DMS114 treated with DMSO at 0.1 percent for 48 hours (cell line): ENCODE data around the gene EIPR1.
"Not testable (repeated sequence)": the region's sequence is repeated elsewhere in the genome, so short reads cannot be mapped to it uniquely, and the experiment has no call there.

Source experiments
- DNase-seq: peaks from one replicate; lab custom pipeline; 2025; ENCODE audit not compliant: unreplicated experiment; lab: John Stamatoyannopoulos, UW

Gene EIPR1

DNA sequence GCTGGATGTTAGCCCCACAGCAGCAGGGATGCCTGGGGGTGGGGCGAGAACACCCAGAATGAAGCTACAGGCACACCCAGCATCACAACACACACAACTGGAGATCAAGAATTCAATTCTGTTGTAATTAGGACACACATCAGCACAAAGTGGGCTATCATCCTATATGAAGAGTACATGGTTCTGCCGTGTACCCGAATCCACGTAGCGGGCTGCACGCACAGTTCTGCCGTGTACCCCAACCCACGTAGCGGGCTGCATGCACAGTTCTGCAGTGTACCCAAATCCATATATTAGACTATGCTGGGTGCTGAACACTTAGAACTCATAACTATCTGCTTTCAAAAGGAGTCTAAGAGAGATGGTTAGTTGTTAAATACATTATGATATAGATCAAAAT is 86.5 kb downstream of the EIPR1 start:
- no peak for DNase-seq

DNA sequence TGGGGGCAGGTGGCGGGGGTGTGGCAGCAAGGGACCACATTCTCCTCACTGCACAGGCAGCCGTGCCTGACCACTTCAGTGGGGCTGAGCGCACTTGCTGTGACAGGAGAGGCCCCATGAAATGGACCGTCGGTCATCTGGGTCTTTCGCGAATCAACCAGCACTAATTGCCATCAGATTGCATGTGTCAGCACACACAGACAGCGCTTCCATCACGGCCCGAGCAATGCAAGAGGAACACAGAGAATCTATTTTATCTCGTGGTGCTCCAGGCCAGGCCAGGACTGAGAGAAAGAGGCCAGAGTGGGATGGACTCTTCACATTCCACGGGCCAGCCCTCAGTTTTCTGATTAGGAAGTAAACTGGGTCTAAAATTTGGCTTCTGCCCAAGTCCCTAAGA is 87.0 kb downstream of the EIPR1 start:
- DNase-seq: no peak

DNA sequence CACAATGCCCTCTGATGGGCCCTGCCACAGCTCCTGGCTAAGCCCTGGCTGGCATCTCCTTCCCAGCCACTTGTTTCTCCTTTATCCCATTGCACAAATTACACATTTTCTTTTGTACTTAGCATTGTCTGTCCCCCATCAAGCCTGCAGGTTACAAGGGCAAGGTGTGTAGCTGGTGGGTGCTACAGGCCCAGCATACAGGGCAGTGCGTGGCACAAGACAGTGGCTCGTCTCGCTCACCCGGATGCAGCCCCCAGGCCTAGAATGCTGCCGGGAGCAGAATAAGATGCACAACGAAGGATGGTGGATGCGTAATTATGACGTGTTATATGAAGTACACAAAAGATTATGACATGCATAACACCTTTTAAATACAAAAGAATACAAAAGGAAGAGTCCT is 87.6 kb downstream of the EIPR1 start:
- DNase-seq: no peak

DNA sequence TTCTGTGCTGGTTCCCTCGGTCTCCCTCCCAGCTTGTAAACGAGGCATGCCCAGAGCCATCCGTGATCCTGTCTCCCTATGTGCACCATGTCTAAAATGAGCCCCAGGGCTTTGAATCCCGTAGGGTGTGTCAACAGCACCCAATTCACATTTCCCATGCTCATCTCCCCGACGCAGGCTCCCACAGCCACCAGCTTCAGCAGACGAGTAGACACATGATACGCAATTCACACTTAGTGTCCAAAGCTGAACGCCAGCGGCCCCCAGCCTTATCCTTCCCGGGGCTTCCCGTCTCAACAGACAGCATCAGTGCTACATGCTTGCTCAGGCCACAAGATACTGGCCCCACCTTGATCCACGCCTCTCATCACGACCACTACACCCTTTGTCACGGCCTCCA is 88.1 kb downstream of the EIPR1 start:
- DNase-seq: no peak

DNA sequence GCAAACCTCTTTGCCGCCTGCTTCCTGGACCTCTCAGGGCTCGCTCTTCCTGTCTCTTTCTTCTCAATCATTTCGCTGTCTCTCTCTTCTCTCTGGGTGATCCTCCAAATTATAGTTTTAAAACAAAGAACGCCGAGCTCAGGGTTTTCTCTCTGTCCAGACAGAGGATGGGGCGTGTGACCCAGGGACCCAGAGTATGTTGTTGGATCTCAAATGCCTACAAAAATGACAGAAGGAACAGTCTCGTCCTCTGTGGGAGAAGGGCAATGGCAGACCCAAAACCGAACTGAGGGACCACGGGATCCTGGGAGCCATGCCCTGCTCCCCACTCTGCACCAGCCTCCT is 88.5 kb downstream of the EIPR1 start:
- no peak for DNase-seq

DNA sequence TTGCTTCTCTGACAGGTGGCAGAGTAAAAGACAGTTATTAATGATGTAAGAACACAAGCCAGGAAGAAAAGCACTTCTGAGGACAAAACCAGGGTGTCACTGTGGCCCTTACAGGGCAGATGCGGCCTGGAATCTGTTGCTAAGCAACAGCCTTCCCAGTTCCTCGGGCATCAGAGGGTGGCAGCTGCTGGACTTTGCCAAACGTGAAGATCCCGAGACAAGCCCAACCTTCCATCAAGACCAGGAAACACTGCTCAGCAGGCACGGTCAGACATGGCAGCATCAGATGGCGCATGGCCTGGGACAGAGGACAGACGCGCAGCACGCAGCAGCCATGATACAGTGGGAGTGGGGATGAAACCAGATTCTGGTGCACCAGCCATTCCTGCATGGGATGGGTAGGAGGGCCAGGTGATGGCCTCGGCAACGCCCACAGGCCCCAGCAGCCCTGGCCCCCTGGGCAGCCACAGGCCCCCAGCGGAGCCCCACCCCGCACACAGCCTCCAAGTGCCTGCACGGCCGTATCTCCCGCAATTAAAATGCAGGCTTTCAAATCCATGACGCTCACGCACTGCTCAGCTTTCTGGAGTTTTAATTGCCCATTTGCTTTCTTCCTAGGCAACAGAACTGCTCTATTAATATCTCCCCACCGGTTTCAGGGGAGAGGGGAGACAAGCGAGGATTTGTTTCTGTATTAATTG is 89.0 kb downstream of the EIPR1 start:
- no peak for DNase-seq

DNA sequence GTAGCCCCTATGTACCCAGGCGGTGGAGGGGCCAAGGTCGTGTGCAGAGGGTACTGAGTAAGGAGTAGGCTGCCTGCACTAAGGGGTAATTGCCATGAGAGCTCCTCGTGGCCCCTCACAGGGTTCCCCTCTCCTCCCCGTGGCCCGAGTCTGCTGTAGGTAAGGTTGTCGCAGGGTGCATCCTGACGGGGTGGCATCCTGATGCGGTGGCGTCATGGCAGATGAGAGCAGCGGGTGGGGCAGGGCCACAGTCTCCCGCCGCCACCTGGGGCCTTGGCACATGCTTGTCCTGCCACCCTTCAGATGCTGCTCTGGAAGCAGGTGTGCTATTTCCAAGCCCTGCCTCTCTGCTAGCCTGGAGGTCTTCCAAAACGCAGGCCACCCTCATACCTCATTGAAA is 89.7 kb downstream of the EIPR1 start:
- DNase-seq: no peak

DNA sequence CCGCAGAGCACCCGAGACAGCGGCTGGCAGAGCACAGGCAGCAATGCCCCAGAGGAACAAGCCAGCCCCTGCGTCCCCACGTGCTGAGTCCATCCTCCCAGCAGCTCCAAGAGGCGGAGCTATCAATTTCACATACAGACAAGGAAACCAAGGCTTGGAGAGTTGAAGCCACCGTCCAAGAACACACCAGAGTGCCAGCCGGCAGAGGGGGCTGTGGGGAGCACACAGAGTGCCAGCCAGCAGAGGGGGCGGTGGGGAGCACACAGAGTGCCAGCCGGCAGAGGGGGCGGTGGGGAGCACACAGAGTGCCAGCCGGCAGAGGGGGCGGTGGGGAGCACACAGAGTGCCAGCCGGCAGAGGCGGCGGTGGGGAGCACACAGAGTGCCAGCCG is 91.0 kb downstream of the EIPR1 start:
- DNase-seq: not testable (repeated sequence)

DNA sequence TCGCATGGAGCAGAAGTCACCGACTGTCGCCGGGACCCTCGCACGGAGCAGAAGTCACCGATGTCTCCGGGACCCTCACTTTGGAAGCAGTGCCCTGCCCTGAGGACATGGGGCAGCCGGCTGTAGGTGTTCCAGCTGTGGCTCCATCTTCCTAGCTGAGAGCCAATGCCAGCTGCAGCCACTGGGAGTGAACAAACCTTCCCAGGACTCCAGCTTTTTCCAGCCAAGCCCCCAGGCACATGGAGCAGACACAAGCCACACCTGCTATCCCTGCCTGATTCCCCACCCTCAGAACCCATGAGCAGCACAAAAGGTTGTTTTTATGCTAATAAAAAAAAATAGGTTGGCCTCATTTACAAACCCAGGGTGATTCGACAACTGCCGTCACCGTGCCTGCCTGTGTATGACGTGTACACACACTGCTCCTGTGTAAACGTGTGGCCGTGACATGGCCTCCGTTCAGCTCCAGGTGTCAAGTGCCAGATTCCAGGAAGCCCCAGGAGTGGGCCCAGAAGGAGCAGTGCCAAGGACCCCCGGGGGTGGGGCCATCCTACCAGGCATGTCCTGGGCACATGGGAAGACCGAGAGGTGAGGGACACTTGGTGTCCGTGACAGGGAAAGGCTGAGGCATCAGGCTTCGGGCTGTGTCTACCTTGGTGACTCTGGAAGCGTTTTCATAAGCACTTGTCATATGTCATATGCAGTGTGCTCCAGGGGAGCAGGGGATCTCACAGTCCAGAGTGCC is 91.5 kb downstream of the EIPR1 start:
- DNase-seq: no peak

DNA sequence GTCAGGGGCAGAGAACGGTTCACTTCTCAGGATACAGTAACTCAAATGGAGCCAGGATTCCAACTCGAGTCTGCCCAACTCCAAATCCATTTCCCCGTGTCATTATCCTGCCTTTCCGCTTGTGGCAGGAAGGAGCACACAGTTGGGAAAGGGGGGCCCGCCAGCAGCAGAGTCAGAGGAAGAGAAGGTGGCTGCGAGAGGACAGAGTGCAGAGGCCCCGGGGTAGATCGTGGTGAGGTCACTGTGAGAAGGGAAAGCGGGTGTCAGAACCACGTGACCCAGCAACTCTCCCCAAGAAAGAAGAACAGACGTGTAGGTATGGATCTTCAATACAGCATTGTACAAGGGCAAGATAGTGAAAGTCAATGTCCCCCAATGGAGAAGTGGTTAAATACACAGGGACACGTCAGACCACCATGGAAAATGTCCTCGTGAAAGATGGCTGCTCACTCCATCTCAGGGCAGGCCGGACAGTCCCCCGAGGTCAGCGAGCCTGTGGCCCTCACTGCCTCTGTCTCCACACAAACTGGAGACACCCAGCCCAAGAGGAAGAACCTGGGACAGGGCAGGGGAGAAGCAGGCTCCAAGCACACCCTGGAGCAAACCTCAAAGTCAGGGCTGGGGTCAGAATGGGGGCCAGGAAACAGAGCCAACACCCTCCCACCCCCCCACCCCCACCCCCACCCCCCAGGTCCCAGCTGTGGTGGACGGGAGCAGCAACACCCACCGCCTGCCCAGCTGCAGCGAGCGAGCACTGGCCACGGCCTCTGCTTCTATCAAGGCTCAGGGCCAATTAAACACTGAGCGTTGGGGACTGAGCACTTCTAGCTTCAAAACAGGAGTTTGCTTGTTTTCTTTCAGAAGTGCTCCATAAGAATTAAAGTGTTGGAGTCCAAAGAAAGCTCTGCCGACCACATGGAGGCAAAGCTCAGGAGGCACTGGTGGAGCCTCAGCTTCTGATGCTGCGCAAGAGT is 92.7 kb downstream of the EIPR1 start:
- no peak for DNase-seq

DNA sequence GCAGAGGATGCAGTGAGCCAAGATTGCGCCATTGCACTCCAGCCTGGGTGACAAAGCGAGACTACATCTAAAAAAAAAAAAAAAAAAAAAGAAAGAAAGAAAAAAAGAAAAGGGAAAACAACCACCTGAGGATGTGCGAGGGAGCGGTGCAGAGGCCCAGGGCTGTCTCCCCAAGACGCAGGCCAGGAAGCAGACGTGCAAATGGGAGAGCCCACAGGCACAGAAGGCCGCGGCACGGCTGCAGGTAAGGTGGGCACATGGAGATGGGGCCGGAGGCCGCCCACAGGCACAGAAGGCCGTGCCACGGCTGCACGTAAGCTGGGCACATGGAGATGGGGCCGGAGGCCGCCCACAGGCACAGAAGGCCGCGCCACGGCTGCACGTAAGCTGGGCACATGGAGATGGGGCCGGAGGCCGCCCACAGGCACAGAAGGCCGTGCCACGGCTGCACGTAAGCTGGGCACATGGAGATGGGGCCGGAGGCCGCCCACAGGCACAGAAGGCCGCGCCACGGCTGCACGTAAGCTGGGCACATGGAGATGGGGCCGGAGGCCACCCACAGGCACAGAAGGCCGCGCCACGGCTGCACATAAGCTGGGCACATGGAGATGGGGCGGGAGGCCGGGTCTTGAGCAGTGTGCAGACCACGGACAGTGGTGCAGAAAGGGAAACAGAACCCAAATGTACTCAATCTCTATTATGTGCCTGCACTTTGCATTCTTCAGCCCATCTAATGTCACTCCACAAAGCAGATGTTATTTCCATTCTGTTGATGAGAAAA is 93.6 kb downstream of the EIPR1 start:
- DNase-seq: not testable (repeated sequence)

DNA sequence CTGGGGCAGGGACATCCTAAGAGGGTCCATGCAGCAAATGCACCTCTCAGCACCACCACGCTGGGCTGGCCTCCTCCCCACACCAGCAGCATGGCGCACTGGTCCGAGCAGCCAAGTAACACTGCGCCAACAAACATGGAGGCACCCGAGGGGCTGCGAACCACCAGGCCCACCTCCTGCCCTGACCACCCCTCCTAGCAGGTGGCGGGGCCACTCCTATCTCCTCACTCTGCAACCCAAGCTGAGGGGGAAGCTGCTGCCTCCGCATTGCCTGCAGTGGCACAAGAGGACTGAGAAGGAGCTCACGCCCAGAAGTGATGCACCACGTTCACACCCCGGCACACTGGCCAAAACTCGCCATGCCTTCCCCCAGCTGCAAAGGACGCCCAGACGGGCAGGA is 94.4 kb downstream of the EIPR1 start:
- DNase-seq: no peak

DNA sequence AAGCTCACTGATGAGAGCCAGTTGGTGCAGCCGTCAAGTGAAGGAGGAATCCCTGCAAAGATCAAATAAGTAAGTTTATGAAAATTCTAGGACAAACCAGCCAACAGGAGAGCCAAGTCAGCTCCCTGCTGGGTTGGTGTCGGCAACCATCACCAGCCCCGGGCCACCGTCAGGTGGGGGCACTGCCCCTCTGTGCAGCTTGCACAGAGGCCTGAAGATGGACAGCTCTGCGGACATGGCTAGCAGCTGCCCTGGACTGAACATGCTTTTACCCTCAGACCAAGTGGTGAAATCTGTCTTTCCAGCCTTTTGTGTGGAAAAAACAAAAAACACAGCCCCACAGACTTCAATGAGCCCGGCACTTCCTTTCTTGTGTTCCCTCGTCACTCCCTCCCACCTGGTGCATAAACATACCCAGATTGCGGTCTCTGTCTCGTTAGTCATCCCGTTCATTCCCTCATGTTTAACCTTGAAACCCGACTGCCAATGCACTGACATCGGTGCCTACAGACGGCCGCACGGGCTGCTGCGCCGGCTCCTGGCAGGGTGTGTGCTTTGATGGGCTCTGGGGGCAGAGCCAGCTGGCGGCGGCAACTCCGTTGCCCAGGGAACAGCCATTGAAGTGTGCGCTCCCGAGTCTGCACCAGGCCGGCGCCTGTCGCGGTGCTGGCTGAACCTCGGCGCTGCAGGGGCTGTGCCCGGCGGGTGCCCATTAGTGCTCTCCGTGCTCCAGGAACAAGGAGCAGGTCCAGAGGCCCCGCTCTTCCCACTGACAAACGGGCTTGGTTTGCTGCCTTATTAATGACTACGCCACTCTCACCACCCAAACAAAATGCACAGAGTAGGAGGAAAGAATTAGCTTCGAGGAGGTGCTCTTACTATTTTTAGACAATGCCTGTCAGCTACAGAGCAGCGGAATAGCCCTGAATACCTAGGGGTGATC is 95.3 kb downstream of the EIPR1 start:
- no peak for DNase-seq

DNA sequence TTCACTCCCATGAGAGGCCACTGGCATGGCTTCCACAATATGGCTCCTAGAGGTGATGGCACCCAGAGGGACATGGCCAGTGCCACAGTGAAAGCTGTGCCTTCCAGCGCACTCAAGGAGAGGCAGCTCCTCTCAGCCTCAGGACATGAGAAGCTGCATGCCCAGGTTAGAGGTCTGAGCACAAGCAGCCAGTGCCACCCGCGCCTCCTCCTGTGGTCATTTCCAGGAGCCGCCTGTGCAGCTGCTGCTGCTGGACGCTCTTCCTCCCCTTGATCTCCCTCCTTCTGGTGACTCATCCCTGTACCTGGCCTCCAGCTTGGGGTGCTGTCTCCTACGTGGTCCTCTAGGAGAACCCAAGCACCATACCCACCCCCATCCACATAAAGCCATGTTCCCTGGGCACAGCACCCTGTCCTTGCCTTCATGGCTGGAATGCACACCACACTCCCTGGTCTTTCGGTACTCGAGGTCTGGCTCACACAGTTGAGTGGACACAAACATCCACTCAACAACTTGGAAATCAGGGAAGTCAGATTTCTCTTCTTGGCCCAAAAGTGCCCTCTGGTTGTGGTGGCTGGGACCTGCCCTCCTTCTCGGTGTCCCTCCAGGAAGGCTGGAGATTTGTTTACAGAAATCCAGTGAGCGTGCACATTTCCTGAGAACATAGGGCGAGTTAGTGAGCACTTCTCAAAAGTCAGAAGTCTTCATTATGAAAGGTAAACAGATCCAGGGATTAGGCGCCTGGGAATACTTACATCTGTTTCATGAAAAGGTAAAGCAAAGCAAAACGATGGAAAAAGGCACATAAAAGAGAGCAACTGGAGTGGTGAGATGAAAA is 96.7 kb downstream of the EIPR1 start:
- DNase-seq: no peak

DNA sequence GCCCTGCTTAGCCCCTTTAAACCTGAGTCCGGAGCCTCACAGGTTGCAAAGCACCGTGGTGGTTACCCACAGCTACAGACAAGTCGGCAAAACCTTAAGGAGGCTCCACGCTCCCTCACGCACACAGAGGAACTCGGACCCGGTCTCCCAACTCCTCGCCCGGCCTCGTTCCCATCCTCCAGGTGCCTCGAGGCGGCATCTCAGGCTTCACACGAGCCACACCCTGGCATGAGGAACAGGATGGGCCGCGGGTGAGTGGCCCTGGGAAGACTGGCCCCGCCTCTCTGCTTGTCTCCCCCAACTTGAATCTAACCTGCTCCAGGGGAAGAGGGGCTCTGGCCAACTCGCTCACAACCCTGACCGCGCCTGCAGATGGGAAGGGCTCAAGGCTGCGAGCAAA is 97.4 kb downstream of the EIPR1 start:
- no peak for DNase-seq

DNA sequence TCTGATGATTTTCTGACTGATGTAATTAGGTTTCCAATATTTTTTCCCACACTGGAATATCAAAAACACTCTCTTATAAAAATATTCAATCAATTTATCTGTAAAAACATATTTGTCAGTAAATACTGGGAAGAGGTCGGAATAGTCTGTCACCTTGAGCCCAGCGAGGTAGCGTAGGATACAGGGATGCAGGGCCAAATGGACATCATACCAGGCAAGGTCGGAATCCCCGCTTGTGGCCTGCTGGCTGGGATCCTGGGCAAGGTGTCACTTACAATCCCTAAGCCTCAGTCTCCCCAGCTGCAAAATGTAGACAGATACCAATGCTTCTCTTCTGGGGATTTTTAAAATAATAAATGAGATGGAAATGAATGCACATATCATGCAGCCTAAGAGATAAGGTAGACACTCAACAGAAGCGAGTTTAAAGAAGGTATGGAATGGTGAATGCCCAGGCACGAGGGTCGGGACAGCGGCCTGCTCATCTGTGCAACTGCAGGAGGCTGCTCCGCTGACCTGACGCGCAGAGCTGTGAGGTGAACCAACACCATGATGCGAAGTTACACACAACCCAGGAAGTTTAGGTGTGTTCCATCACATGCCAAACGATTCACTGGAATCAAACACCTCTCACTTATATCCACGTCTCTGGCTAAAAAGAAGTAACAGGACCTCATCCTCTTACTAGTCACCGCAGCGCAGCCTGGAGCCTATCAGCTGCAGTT is 98.2 kb downstream of the EIPR1 start:
- no peak for DNase-seq

DNA sequence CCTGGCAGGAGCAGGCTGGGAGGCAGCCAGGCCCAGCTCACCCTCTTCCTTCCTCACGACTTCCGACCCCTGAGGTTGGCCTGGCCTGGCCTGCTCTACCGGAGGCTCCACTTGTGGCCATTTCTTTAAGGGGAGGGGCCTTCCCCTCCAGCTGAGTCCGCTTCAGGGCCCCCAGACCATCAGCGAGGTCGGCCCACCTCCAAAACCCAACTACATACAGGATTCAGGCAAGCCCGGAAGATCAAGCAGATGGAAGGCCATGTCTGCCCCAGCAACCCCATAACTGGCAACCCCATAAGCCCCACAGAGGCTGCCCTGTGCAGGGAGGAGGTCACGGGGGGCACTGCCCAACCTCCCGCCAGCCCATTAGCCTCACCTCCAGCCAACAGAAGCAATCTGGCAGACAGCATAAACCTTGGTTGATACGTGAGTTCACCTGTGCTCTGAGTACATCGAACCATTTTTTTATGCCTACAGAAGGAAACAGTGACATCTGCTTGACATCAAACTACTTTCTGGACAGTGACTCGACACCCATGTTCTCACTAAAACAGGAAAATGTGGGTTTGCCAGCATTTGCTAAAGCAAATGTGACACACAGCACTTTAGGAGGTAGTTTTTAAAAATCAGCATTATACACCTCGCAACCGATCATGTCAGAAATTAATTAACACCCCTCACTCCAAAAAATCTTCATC is 98.9 kb downstream of the EIPR1 start:
- no peak for DNase-seq
